Breast epithelium (tissue), 3 donors: ENCODE results near the gene DXO.

Experiments
- POLR2A ChIP-seq: fragments of 450-650 bp; IDR thresholded peaks from one replicate; pipeline ENCODE4 v1.6.1; 2016; ENCODE audit warnings: antibody characterized with exemption, mild to moderate bottlenecking, moderate library complexity
- POLR2AphosphoS5 ChIP-seq, 3 donors: sonication (generic); formaldehyde crosslinking; IDR thresholded peaks; one replicate each; pipeline ENCODE4 v1.6.1; 2017; ENCODE audit warnings: antibody characterized with exemption in 3 of 3
- TF ChIP-seq, protein P1 (sequence below), 3 donors: fragments of 450-650 bp; IDR thresholded peaks; one replicate each; pipeline ENCODE4 v1.5.1; 2016 to 2017; ENCODE audit warnings: antibody characterized with exemption in 3 of 3, mild to moderate bottlenecking in 3 of 3, moderate library complexity in 3 of 3

DNA sequence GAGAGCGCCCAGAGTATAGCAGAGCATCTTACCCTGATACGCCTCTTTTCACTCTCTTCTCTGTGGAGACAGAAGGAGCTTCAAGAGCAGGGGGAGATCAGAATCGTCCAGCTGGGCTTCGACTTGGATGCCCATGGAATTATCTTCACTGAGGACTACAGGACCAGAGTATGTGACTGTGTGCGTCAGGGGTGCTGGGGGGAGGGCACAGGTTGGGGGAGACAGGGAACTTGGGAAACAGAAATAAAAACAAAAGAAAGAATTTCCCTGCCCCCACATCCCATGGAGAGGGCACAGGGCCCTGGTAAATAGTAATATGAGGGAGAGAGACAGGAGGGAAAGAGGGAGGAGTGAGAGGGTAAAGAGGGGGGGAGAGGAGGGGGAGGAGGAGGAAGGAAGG, 6.9 kb upstream of the DXO start:
- TF ChIP-seq, protein P1, sequence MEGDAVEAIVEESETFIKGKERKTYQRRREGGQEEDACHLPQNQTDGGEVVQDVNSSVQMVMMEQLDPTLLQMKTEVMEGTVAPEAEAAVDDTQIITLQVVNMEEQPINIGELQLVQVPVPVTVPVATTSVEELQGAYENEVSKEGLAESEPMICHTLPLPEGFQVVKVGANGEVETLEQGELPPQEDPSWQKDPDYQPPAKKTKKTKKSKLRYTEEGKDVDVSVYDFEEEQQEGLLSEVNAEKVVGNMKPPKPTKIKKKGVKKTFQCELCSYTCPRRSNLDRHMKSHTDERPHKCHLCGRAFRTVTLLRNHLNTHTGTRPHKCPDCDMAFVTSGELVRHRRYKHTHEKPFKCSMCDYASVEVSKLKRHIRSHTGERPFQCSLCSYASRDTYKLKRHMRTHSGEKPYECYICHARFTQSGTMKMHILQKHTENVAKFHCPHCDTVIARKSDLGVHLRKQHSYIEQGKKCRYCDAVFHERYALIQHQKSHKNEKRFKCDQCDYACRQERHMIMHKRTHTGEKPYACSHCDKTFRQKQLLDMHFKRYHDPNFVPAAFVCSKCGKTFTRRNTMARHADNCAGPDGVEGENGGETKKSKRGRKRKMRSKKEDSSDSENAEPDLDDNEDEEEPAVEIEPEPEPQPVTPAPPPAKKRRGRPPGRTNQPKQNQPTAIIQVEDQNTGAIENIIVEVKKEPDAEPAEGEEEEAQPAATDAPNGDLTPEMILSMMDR (IDR thresholded peaks at IDR 0.05): no peak
- TF ChIP-seq POLR2AphosphoS5 (IDR thresholded peaks at IDR 0.05) (no peak), POLR2A (no peak)
